Stimulated activated CD8-positive, alpha-beta memory T cell treated with anti-CD3 and anti-CD28 coated beads, Interleukin-15, amount 100 ng/mL, for 1 hour (primary cell): ENCODE data around the gene CPHXL2.
A peak's percentile ranks its signal among the peaks of the same experiment; 100 is the strongest.

Experiments used
- DNase-seq: peaks from one replicate; pipeline ENCODE4 v3.0.0-alpha.2; 2020; ENCODE audit warnings: low read depth

CPHXL2 gene

GRCh38 chr16:75676909-75677308, at the start of gene CPHXL2:
CPHXL2 (minus strand) TSS chr16:75677009; CDS start chr16:75676999, 10 bp downstream.
- no peak for DNase-seq

GRCh38 chr16:75726390-75726789, 49.6 kb upstream of the CPHXL2 start, which contains the start of gene CPHXL:
CPHXL (minus strand) TSS chr16:75726490; CDS start chr16:75726442, 48 bp downstream.
- no peak for DNase-seq

DNA sequence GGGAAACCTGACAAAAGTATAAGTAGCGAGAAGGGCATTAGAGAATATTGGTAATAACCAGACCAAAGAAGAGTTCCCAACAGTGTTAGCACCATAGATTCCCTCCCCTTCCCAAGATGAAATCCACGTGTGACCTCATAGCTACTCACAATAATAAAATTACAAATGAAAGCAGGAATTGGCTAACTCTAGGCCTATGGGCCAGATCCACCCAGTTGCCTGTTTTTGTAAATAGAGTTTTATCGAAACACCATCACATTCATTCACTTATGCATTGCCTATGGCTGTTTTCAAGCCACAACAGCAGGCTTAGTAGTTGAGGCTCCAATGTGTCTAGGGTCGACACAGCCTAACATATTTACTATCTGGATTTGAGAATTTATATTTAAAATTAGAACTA, 41.6 kb upstream of the CPHXL2 start:
- no peak for DNase-seq

- no peak for DNase-seq
These were observed 37.9 kb upstream of the CPHXL2 start for GRCh38 chr16:75714661-75715060.

DNA sequence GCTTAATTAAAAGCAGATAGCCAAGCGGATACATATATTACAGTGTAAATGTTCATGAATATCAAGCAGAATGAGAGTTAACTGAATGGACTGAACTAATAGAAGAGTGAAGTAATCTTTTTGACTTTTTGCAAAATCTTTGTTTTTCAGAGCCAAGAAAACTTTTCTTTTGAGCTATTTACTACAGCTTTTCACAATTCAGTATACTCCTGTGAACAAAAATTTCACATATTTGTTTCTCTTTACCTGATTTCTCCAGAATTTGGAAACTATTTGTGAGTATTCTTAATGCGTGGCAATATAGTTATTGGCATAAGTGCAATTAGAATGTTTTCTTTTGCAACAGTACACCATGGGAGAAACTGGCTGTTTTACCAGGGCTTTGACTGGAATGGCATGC, 33.5 kb upstream of the CPHXL2 start:
- no peak for DNase-seq

DNA sequence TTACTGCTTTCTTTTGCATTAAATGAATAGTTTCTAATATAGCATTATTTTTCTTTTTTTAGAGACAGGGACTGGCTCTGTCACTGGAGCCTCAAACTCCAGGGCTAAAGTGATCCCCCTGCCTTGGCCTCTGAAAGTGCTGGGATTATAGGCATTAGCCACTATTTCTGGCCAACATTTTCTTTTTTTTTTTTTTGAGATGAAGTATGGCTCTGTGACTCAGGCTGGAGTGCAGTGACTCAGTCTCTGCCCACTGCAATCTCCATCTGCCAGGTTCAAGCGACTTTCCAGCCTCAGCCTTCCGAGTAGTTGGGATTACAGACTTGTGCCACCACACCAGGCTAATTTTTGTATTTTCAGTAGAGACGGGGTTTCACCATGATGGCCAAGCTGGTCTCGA, 26.5 kb upstream of the CPHXL2 start:
- no peak for DNase-seq

DNA sequence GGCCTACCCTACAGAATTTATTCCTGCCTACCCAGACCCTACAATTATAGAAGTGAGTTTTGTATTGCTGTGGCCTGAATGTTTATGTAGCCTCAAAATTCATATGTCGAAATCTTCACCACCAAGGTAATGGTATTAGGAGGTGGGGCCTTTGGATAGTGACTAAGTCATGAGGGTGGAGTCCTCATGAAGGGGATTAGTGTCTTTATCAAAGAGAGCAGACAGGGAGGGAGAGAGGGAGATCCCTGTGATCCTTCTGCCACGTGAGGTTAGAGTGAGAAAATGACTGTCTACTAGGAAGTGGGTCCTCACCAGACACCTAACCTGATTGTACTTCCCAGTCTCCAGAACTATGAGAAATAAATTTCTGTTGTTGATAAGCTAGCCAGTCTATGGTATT, 25.4 kb upstream of the CPHXL2 start:
- no peak for DNase-seq

DNA sequence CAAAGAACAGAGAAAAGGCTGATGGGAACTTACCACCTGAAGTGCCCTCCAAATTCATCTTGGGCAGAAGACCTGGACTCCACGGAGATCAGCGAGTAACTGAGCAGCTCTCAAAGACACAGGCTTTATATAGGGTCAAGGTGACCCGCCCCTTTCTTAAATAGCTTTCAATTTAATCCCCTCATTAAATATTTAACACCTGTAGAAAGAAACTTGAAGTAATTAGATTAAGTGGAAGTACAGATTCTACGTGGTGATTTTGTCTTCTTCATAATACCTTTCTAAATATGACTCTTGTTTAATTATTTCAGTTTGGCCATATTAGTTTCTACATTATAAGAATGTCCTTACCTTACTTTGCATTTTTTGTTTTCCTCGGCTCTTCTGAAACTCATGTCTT, 24.6 kb upstream of the CPHXL2 start, which contains the start of gene DUXB:
DUXB (minus strand) TSS at position 101 of the 400 bp plus-strand sequence; CDS start at position 58, 43 bp downstream.
- no peak for DNase-seq

GRCh38 chr16:75697571-75697970, 20.8 kb upstream of the CPHXL2 start:
- no peak for DNase-seq

GRCh38 chr16:75695708-75696107, 18.9 kb upstream of the CPHXL2 start:
- DNase-seq: no peak

- DNase-seq: no peak
These were observed 10.6 kb upstream of the CPHXL2 start for GRCh38 chr16:75687361-75687760.

DNA sequence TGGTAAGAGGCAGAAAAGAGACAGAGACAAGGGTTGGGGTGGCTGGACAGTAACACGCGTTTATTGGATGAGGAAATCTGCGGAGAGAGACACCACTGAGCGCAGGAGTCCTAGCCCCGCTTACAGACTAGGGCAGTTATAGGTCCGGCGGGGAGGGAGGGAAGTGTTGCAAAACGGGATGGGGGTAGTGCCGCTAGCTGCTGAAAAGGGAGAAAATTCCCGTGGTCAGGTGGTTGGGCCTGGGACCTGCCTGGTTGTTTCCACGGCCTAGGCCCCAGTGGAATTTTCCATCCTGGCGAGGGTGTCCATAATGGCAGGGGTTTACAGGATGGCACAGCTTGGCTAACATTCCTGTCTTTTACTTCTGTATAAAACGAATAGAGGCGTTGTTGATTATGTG, 5.5 kb upstream of the CPHXL2 start:
- DNase-seq: no peak

- DNase-seq: no peak
These were observed 2.6 kb upstream of the CPHXL2 start for GRCh38 chr16:75679366-75679765.

DNA sequence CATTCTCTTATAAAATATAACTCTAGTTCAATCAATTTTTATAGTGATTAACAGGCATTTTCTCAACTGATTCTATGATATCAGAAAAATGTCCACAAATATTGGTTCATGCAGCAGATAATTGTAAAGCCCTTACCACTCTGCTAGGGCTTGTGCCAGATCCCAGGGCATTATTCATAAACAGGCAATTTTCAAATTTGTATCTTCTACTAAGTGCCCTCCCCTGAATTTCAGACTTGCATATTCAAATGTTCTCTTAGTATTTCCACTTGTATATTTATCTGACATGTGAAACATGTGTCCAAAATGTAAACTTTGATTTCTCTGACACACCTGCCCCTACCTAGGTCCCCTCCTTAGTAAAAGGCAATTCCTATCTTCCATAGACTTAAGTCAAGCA, 9.3 kb downstream of the CPHXL2 start:
- DNase-seq: no peak

GRCh38 chr16:75660726-75661302, 16.0 kb downstream of the CPHXL2 start:
- no peak for DNase-seq

DNA sequence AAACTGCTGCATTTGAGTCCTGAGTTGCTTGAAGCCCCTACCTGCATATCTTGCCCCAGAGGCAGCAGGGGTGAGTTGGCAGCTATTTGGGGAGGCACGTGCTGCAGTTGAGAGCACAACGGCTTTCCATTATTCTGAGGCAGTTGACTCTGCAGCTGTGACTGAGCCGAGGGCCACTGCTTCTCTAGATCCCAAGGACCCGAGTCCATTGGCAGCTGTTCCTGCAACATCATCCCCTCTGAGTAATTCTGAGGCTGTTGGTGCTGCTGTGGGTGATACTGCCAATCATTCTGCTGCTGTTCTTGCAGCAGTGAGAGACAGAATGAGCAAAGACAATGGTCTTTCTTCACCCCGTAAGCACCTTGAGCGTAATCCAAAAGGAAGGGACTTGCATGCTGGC, 16.5 kb downstream of the CPHXL2 start:
- no peak for DNase-seq

DNA sequence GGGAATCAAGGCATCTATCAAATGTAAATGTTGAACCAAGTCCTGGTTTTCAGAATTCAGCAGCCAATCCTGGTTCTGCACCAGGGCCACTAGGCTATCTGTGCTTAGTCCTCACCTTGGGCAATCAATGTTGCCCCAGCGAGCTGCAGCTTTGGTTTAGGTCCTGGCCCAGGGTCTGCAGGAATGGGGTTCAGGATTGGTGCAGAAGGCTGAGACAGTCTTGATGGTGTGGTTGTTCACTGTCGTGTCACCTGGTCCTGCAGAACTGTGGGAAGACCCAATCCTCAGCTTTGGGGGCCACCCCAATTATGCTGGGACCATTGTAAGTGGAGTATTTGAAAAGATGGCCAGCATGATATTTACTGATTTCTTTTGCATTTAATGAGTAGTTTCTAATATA, 18.6 kb downstream of the CPHXL2 start:
- DNase-seq: no peak

DNA sequence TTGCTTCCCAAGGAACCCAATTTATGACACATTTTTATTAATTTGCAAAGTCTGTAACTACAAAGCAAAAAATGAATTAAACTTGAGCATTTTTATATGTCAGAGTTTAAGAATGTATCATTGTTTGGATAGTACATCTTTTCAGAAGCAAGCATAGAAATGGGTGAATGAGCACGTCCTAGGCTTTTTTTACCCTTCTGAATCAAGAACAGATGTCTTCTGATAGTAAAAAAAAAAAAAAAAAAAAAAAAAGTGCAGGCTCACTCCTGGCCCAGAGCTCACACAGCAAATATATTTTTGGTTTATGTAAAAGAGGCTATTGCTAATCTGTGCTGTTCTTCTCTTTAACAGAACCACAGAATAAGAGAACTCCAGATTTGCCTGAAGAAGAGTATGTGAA, 22.9 kb downstream of the CPHXL2 start:
- DNase-seq: no peak

GRCh38 chr16:75648265-75649076, 28.3 kb downstream of the CPHXL2 start:
- DNase-seq: peak; percentile 77

- DNase-seq: peak; percentile 88
These were observed 29.1 kb downstream of the CPHXL2 start, which contains the start of the genes KARS1 and TERF2IP for GRCh38 chr16:75647492-75648264. KARS1 (minus strand) TSS chr16:75647665; CDS start chr16:75647639, 26 bp downstream. TERF2IP (plus strand) TSS chr16:75647773; CDS start chr16:75647883, 110 bp downstream.

GRCh38 chr16:75647112-75647491, 29.7 kb downstream of the CPHXL2 start:
- no peak for DNase-seq

GRCh38 chr16:75644240-75645012, 32.4 kb downstream of the CPHXL2 start:
- DNase-seq: no peak
